Coronary artery (tissue), 2 donors: Measurements from ENCODE around the gene NISCH.

Source experiments
- DNase-seq: peaks from one replicate; pipeline ENCODE4 v3.0.0-alpha.2; 2017; ENCODE audit warnings: low spot score
- H3K27ac ChIP-seq, 2 donors: fragments of 200-600 bp; sonication (generic); one replicate each; pipeline ENCODE4 v1.5.1; 2016 to 2019
- H3K4me3 ChIP-seq: fragments of 200-600 bp; sonication (generic); 2 replicates; pipeline ENCODE4 v1.5.1; 2016; ENCODE audit warnings: mild to moderate bottlenecking, moderate library complexity
- TF ChIP-seq, protein P1 (sequence below): fragments of 200-600 bp; sonication (generic); IDR thresholded peaks from one replicate; pipeline ENCODE4 v1.5.1; 2019; ENCODE audit warnings: antibody characterized with exemption

Gene NISCH

DNA sequence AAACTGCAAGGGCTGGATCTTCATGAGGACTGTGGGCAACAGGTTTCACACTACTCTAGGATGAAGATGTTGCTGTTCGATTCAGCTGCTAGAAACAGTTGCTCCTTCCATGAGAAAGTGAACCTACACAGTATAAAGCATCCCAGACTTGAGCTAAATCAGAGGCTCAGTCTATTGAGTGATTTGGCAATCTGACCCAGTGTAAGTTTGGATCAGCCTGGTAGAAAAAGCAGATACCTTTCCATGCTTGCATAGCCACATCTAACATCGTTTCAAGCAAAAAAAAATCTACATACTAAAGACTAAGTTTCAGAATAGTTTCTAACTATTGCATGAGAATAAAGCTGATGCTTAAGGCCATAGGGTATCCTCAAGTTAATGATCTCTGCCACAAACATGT lies 85.6 kb downstream of the NISCH start:
- Histone ChIP-seq H3K27ac (no peak overlapping the region), H3K4me3 (no peak overlapping the region)
- TF ChIP-seq, protein P1, sequence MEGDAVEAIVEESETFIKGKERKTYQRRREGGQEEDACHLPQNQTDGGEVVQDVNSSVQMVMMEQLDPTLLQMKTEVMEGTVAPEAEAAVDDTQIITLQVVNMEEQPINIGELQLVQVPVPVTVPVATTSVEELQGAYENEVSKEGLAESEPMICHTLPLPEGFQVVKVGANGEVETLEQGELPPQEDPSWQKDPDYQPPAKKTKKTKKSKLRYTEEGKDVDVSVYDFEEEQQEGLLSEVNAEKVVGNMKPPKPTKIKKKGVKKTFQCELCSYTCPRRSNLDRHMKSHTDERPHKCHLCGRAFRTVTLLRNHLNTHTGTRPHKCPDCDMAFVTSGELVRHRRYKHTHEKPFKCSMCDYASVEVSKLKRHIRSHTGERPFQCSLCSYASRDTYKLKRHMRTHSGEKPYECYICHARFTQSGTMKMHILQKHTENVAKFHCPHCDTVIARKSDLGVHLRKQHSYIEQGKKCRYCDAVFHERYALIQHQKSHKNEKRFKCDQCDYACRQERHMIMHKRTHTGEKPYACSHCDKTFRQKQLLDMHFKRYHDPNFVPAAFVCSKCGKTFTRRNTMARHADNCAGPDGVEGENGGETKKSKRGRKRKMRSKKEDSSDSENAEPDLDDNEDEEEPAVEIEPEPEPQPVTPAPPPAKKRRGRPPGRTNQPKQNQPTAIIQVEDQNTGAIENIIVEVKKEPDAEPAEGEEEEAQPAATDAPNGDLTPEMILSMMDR, result no peak
- no peak for DNase-seq
